Mesodermal cell (in vitro differentiated cells): ENCODE data around the gene CSTF1.
A peak's percentile ranks its signal among the peaks of the same experiment; 100 is the strongest.

Experiments
- H3K27ac ChIP-seq: 2 replicates; pipeline ENCODE4 v1.7.0; 2013; ENCODE audit warnings: mild to moderate bottlenecking, low read depth, low read length, moderate library complexity; ENCODE audit not compliant: severe bottlenecking
- H3K36me3 ChIP-seq: 2 replicates; pipeline ENCODE4 v1.7.1; 2013; ENCODE audit warnings: mild to moderate bottlenecking, low read length, moderate library complexity; ENCODE audit not compliant: control insufficient read depth, insufficient read depth
- H3K4me1 ChIP-seq: one replicate; pipeline ENCODE4 v1.7.1; 2013; ENCODE audit warnings: mild to moderate bottlenecking, low read length; ENCODE audit not compliant: insufficient read depth, control insufficient read depth, poor library complexity, severe bottlenecking
- H3K4me3 ChIP-seq: 2 replicates; pipeline ENCODE4 v1.7.0; 2013; ENCODE audit warnings: low read length, control low read depth, mild to moderate bottlenecking; ENCODE audit not compliant: insufficient read depth, poor library complexity, severe bottlenecking; ENCODE audit errors: extremely low read depth
- H3K9me3 ChIP-seq: 2 replicates; pipeline ENCODE4 v1.7.1; 2013; ENCODE audit warnings: mild to moderate bottlenecking, low read length, moderate library complexity; ENCODE audit not compliant: control insufficient read depth
- WGBS, 2 experiments: methylation state at CpG; one replicate each; pipeline ENCODE4 v1.1.5; 2013; ENCODE audit warnings: missing lambda C conversion rate in 2 of 2; ENCODE audit not compliant: insufficient coverage in 2 of 2; 5-methylcytosine and 5-hydroxymethylcytosine counted together

Gene CSTF1

GRCh38 chr20:56358070-56358469 is 34.4 kb upstream of the CSTF1 start:
- Histone ChIP-seq H3K27ac (no peak overlapping the region), H3K9me3 (no peaks in the 10 kb centered on the region), H3K4me1 (peaks cover 12% of the 10 kb centered on the region), H3K36me3 (peaks cover 26% of the 10 kb centered on the region), H3K4me3 (peak overlapping the region; percentile 84)
- WGBS, 2 experiments: no CpG with 5 or more reads among the region's 6 CpGs

- Histone ChIP-seq H3K36me3 (peaks cover 26% of the 10 kb centered on the region), H3K4me3 (peak within 1 kb of the TSS; percentile 84)
Measured at GRCh38 chr20:56358600-56359211, 33.7 kb upstream of the CSTF1 start, which contains the start of gene FAM210B. Gene FAM210B (plus strand): TSS chr20:56358974. CDS start chr20:56359006, 32 bp downstream.

GRCh38 chr20:56359212-56360132 is 33.0 kb upstream of the CSTF1 start:
- Histone ChIP-seq H3K36me3 (peaks cover 33% of the 10 kb centered on the region), H3K27ac (peak overlapping the region; percentile 71), H3K4me3 (peak overlapping the region; percentile 84), H3K9me3 (no peaks in the 10 kb centered on the region), H3K4me1 (peaks cover 12% of the 10 kb centered on the region)
- 22 to 34% methylated on average over 40 to 47 of the region's 51 CpGs for WGBS, 2 experiments

More at GRCh38 chr20:56358600-56359211, 33.7 kb upstream of the CSTF1 start, which contains the start of gene FAM210B:
- no peaks in the 10 kb centered on the region for H3K9me3 ChIP-seq
- H3K27ac ChIP-seq: peak within 1 kb of the TSS; percentile 71
- WGBS, 2 experiments: 1% methylated on average over 26 to 51 of the region's 63 CpGs
- H3K4me1 ChIP-seq: peaks cover 12% of the 10 kb centered on the region

GRCh38 chr20:56360133-56360907 is 32.1 kb upstream of the CSTF1 start:
- Histone ChIP-seq H3K27ac (peak overlapping the region; percentile 71), H3K4me1 (peaks cover 12% of the 10 kb centered on the region), H3K4me3 (peak overlapping the region; percentile 84), H3K36me3 (peaks cover 40% of the 10 kb centered on the region), H3K9me3 (no peaks in the 10 kb centered on the region)
- 67 to 69% methylated on average over 9 to 12 of the region's 14 CpGs for WGBS, 2 experiments

GRCh38 chr20:56360908-56361205 is 31.6 kb upstream of the CSTF1 start:
- Histone ChIP-seq H3K4me3 (peak overlapping the region; percentile 84), H3K9me3 (no peaks in the 10 kb centered on the region)
- WGBS, 2 experiments: 71 to 81% methylated on average over 5 to 8 of the region's 8 CpGs

GRCh38 chr20:56361900-56362299 is 30.5 kb upstream of the CSTF1 start:
- Histone ChIP-seq H3K27ac (no peak overlapping the region), H3K4me1 (peaks cover 12% of the 10 kb centered on the region), H3K9me3 (no peaks in the 10 kb centered on the region), H3K4me3 (no peak overlapping the region), H3K36me3 (peaks cover 52% of the 10 kb centered on the region)
- WGBS, 2 experiments: 100% methylated on average over 2 to 3 of the region's 8 CpGs

More at GRCh38 chr20:56360908-56361205, 31.6 kb upstream of the CSTF1 start:
- Histone ChIP-seq H3K36me3 (peaks cover 42% of the 10 kb centered on the region), H3K27ac (no peak overlapping the region), H3K4me1 (peaks cover 12% of the 10 kb centered on the region)

- Histone ChIP-seq H3K4me3 (no peak overlapping the region), H3K36me3 (peaks cover 61% of the 10 kb centered on the region), H3K27ac (no peak overlapping the region), H3K4me1 (peaks cover 12% of the 10 kb centered on the region), H3K9me3 (no peaks in the 10 kb centered on the region)
- WGBS, 2 experiments: 83 to 96% methylated on average over 3 to 4 of the region's 8 CpGs
Measured at GRCh38 chr20:56362833-56363413, 29.5 kb upstream of the CSTF1 start.

- Histone ChIP-seq H3K4me1 (peaks cover 12% of the 10 kb centered on the region), H3K27ac (no peak overlapping the region), H3K36me3 (peaks cover 65% of the 10 kb centered on the region), H3K9me3 (no peaks in the 10 kb centered on the region), H3K4me3 (no peak overlapping the region)
- 95 to 98% methylated on average over 4 to 6 of the region's 6 CpGs for WGBS, 2 experiments
Measured at GRCh38 chr20:56363491-56363890, 29.0 kb upstream of the CSTF1 start.

GRCh38 chr20:56368351-56369134 is 23.9 kb upstream of the CSTF1 start:
- Histone ChIP-seq H3K9me3 (no peaks in the 10 kb centered on the region), H3K4me1 (no peaks in the 10 kb centered on the region), H3K36me3 (peaks cover 86% of the 10 kb centered on the region), H3K4me3 (no peak overlapping the region), H3K27ac (no peak overlapping the region)
- WGBS, 2 experiments: 100% methylated on average over 1 to 3 of the region's 6 CpGs
